Body of pancreas (tissue), 4 donors: ENCODE results near the gene XRN1. TPM values are rescaled to one million over a fixed set of nuclear protein-coding genes. Genes with fewer than 3 reads are reported as not detected.
"Not testable (repeated sequence)": the region's sequence is repeated elsewhere in the genome, so short reads cannot be mapped to it uniquely, and the experiment has no call there.

Experiments used
- ATAC-seq: fragments of 150-250 bp; one replicate; pipeline ENCODE4 v1.9.1; 2016
- DNase-seq, 4 donors: peaks; one replicate each; pipeline ENCODE4 v3.0.0-alpha.2; 2019
- H3K27ac ChIP-seq, 4 donors: fragments of 200-600 bp; sonication (generic); 1 replicate in 3 of 4; 2 replicates in 1 of 4; pipeline versions ENCODE4 v1.5.1 to v1.6.1; 2016 to 2019; ENCODE audit warnings: mild to moderate bottlenecking in 1 of 4, mixed read lengths in 1 of 4, moderate library complexity in 1 of 4
- H3K27me3 ChIP-seq, 2 donors: fragments of 200-600 bp; sonication (generic); one replicate each; pipeline ENCODE4 v1.6.0; 2016; ENCODE audit warnings: mild to moderate bottlenecking in 1 of 2
- H3K36me3 ChIP-seq, 2 donors: fragments of 200-600 bp; sonication (generic); replicated peaks in 1 of 2; 2 replicates each; pipeline ENCODE4 v1.5.1; 2016; ENCODE audit warnings: low read depth in 2 of 2; ENCODE audit not compliant: insufficient read depth in 1 of 2
- H3K4me1 ChIP-seq: fragments of 200-600 bp; sonication (generic); one replicate; pipeline ENCODE4 v1.6.0; 2016
- H3K4me3 ChIP-seq, 2 donors: fragments of 200-600 bp; sonication (generic); 1 replicate in 1 of 2; 2 replicates in 1 of 2; pipeline ENCODE4 v1.5.1; 2016 to 2019
- H3K9me3 ChIP-seq, 3 donors: fragments of 200-600 bp; sonication (generic); 1 replicate in 2 of 3; 2 replicates in 1 of 3; pipeline ENCODE4 v1.5.1; 2016
- POLR2A ChIP-seq, 3 donors: fragments of 450-650 bp; IDR thresholded peaks; one replicate each; pipeline ENCODE4 v1.6.1; 2016; ENCODE audit warnings: antibody characterized with exemption in 3 of 3, mild to moderate bottlenecking in 2 of 3
- WGBS, 2 donors: methylation state at CpG; one replicate each; pipeline ENCODE4 v1.1.5; 2017; 5-methylcytosine and 5-hydroxymethylcytosine counted together
- intact Hi-C: fragments of 100-400 bp; cut with DNase I; formaldehyde crosslinking; loops from one replicate; pipeline ENCODE4 v1.15.1; 2023
- total RNA-seq, 2 donors: library from RNA; depleted of rRNA; stranded (reverse); fragments of >200 nt; gene quantifications; one replicate each; pipeline ENCODE4 v1.1.0, GENCODE V29; 2016
- TF ChIP-seq, protein P1 (sequence below), 7 experiments: fragments of 450-650 bp in 4 of 7; fragments of 200-600 bp in 3 of 7; sonication (generic) in 3 of 7; IDR thresholded peaks; one replicate each; pipeline ENCODE4 v1.5.1; 2016 to 2019; ENCODE audit warnings: antibody characterized with exemption in 7 of 7

Gene XRN1
- total RNA-seq, 2 donors from 2014 or later: 20.5 to 37.2 TPM

DNA sequence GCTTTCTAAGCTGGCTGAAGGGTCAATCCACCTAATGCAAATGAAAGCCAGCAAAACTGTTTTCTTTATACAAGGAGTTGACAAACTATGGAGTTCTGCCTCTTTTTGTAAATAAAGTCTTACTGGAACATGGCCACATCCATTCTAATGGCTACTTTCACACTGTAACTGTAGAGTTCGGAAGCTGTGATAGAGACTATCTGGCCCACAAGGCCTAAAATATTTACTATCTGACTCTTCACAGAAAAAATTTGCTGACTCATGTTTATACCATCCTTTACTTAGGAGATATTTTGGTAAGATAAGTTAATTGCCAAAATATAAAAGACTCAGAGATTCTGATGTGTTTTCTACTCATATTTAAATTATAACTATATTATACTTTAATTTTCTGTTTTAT, 128.7 kb downstream of the XRN1 start:
- ATAC-seq (no peak), DNase-seq (no peak)
- Histone ChIP-seq H3K27ac (no peak overlapping the region), H3K4me1 (no peaks in the 10 kb centered on the region), H3K27me3 (no peaks in the 10 kb centered on the region), H3K4me3 (no peak overlapping the region), H3K36me3 (no peaks in the 10 kb centered on the region), H3K9me3 (peaks cover 0 to 4% (median 0%) of the 10 kb centered on the region in 3 donors)
- intact Hi-C loops: no loop called here
- TF ChIP-seq, protein P1, sequence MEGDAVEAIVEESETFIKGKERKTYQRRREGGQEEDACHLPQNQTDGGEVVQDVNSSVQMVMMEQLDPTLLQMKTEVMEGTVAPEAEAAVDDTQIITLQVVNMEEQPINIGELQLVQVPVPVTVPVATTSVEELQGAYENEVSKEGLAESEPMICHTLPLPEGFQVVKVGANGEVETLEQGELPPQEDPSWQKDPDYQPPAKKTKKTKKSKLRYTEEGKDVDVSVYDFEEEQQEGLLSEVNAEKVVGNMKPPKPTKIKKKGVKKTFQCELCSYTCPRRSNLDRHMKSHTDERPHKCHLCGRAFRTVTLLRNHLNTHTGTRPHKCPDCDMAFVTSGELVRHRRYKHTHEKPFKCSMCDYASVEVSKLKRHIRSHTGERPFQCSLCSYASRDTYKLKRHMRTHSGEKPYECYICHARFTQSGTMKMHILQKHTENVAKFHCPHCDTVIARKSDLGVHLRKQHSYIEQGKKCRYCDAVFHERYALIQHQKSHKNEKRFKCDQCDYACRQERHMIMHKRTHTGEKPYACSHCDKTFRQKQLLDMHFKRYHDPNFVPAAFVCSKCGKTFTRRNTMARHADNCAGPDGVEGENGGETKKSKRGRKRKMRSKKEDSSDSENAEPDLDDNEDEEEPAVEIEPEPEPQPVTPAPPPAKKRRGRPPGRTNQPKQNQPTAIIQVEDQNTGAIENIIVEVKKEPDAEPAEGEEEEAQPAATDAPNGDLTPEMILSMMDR (IDR thresholded peaks at IDR 0.05): no peak
- no peak for TF ChIP-seq POLR2A (IDR thresholded peaks at IDR 0.05)
- WGBS, 2 donors: 95 to 100% methylated on average over 1 of the region's 1 CpG

DNA sequence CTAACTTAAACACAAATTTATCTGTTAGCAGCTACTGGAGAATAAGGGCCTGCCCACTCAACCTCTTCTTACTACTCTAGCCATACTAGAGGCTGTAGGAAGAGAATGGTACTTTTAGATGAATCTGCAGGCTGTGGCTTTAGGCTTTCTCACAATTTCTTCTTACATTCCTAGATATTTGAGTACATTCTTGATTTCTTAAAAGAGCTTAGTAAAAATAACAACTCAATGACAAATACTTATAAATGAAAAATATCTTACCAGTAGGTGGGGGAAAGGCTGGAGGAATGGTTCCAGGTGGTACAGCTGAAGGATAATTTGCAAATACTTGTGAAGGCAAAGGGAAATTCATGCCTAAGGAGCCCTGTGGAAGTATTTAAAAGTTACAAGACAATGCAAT, 129.5 kb downstream of the XRN1 start:
- intact Hi-C loops: no loop called here
- Histone ChIP-seq H3K4me3 (no peak overlapping the region), H3K27me3 (no peaks in the 10 kb centered on the region), H3K9me3 (peaks cover 0 to 4% (median 0%) of the 10 kb centered on the region in 3 donors), H3K36me3 (no peaks in the 10 kb centered on the region), H3K4me1 (no peaks in the 10 kb centered on the region), H3K27ac (no peak overlapping the region)
- no peak for ATAC-seq
- TF ChIP-seq POLR2A (IDR thresholded peaks at IDR 0.05): no peak
- TF ChIP-seq, protein P1 (IDR thresholded peaks at IDR 0.05): no peak
- no peak for DNase-seq

DNA sequence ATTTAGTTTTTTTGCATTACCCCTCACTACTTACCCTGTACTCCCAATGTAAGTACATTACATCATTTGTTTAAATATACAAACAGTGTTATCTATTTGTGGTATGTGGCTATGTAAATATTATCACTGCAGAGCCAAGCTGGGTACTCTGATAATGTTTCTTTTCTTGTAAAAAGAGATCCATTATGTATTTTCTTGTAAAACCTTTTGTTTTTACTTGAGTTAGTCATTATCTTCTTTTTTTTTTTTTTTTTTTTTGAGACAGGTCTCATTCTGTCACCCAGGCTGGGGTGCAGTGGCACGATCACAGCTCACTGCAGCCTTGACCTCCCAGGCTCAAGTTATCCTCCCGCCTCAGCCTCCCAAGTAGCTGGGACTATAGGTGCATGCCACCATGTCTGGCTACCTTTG, 131.9 kb downstream of the XRN1 start:
- ATAC-seq, intact Hi-C loops: not testable (repeated sequence)

DNA sequence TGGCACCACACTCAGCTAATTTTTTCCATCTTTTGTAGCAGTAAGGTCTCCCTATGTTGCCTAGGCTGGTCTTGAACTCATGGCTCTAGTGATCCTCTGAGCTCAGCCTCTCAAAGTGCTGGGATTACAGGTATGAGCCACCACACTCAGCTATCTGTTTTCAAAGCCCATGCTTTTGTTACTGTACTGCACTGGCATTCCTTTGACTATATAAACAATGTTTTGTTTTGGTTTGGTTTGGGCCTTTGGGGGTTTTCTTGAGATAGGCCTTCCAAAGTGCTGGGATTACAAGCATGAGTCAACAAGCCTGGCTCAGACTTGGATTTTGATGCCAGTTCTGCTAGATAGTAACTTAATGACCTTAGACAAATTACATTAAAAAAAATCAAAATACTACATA, 132.8 kb downstream of the XRN1 start:
- Histone ChIP-seq H3K27me3 (no peaks in the 10 kb centered on the region), H3K4me3 (no peak overlapping the region), H3K36me3 (peaks cover 0 to 6% of the 10 kb centered on the region in 2 donors), H3K4me1 (no peaks in the 10 kb centered on the region), H3K27ac (no peak overlapping the region), H3K9me3 (peaks cover 0 to 4% (median 0%) of the 10 kb centered on the region in 3 donors)
- ATAC-seq (no peak), DNase-seq (no peak)
- TF ChIP-seq, protein P1 (IDR thresholded peaks at IDR 0.05): no peak
- no peak for TF ChIP-seq POLR2A (IDR thresholded peaks at IDR 0.05)
- intact Hi-C loops: no loop called here

More for the DNA sequence above, 131.9 kb downstream of the XRN1 start:
- not testable (repeated sequence) for H3K36me3 ChIP-seq, H3K27me3 ChIP-seq, DNase-seq, H3K4me3 ChIP-seq, H3K9me3 ChIP-seq, H3K27ac ChIP-seq, H3K4me1 ChIP-seq
- 94 to 100% methylated on average over 2 of the region's 2 CpGs for WGBS, 2 donors

DNA sequence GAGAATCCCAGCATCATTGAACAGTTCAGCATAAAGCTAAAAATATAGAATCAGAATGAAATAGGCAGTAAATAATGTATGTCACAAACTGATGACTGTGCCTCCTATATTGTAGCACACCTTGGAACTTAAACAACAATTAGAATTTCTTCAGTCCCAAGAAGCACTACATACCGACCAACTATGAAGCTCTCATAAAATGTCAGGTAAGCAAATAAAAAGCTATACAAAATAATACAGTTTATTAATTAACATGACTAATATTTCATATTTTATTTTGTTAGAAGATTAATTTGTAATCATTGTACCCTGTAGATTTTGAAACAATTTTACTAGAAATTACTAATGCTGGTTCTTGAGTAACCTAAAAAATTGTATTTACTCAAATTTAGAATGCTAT, 137.4 kb downstream of the XRN1 start:
- Histone ChIP-seq H3K36me3 (peaks cover 0 to 6% of the 10 kb centered on the region in 2 donors), H3K27me3 (no peaks in the 10 kb centered on the region), H3K27ac (no peak overlapping the region), H3K4me1 (no peaks in the 10 kb centered on the region), H3K4me3 (no peak overlapping the region), H3K9me3 (no peaks in the 10 kb centered on the region)
- no peak for TF ChIP-seq POLR2A (IDR thresholded peaks at IDR 0.05)
- TF ChIP-seq, protein P1 (IDR thresholded peaks at IDR 0.05): no peak
- WGBS, 2 donors: 90 to 95% methylated on average over 1 of the region's 1 CpG
- DNase-seq (no peak), ATAC-seq (no peak)
- intact Hi-C loops: no loop called here

DNA sequence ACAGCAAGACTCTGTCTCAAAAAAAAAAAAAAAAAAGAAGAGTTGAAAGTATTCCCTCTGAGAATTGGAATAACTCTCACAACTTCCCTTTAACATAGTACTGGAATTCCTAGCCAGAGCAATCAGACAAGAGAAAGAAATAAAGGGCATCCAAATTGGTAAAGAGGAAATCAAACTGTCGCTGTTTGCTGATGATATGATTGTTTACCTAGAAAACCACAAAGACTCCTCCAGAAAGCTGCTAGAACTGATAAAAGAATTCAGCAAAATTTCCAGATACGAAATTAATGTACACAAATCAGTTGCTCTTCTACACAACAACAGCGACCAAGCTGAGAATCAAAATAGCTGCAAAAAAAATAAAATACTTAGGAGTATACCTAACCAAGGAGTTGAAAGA, 145.0 kb downstream of the XRN1 start:
- WGBS, 2 donors: 89 to 94% methylated on average over 3 of the region's 3 CpGs
- H3K27me3 ChIP-seq, ATAC-seq, intact Hi-C loops, DNase-seq, H3K4me3 ChIP-seq, H3K4me1 ChIP-seq, H3K9me3 ChIP-seq, H3K27ac ChIP-seq, H3K36me3 ChIP-seq: not testable (repeated sequence)
